ENCODE measurements around the gene FTHL17. TPM values are rescaled to one million over a fixed set of nuclear protein-coding genes. Genes with fewer than 3 reads are reported as not detected.

Gene FTHL17
- polyA plus RNA-seq, 1 of the 3 experiments (the other 2 are of a cell fraction): not detected

GRCh38 chrX:31070057-31070468, 1.8 kb downstream of the FTHL17 start:
- H3K4me1 ChIP-seq (ENCODE audit: control insufficient read depth in 1 of 2, insufficient read depth in 2 of 2, low read depth in 1 of 2, low read length in 1 of 2): no peaks in the 10 kb centered on the region
- no peak for TF ChIP-seq MEF2A (IDR thresholded peaks at IDR 0.05; ENCODE audit: borderline replicate concordance, low read depth)
- no peak for TF ChIP-seq SIN3A (IDR thresholded peaks at IDR 0.05; ENCODE audit: borderline replicate concordance, low read depth, low read length)
- TF ChIP-seq RAD21 (IDR thresholded peaks at IDR 0.05; ENCODE audit: low read length): no peak
- TF ChIP-seq ELF1 (IDR thresholded peaks at IDR 0.05): no peak
- TF ChIP-seq REST (IDR thresholded peaks at IDR 0.05; ENCODE audit: low read depth, low read length): no peak
- no peak for TF ChIP-seq NFIC (IDR thresholded peaks at IDR 0.05; ENCODE audit: borderline replicate concordance)
- TF ChIP-seq GATA2 (CRISPR knock-in tag; IDR thresholded peaks at IDR 0.05): no peak
- no peak for TF ChIP-seq IRF3 (IDR thresholded peaks at IDR 0.05; ENCODE audit: low read depth, low read length)
- no peak for TF ChIP-seq TAF1 (IDR thresholded peaks at IDR 0.05; ENCODE audit: borderline replicate concordance, low read depth, low read length)
- TF ChIP-seq RCOR1 (IDR thresholded peaks at IDR 0.05; ENCODE audit: low read length): no peak
- TF ChIP-seq RFX5 (IDR thresholded peaks at IDR 0.05; ENCODE audit: low read length): no peak
- TF ChIP-seq JUND (IDR thresholded peaks at IDR 0.05): no peak
- ChIA-PET POLR2A (no interaction called here), CTCF (no interaction called here)
- H3F3A ChIP-seq (replicated peaks; ENCODE audit: insufficient read depth): peaks cover 9% of the 10 kb centered on the region
- DNase-seq: no peak
- no peak overlapping the region for H3K4me3 ChIP-seq (ENCODE audit: low read depth in 2 of 2, low read length in 1 of 2)
- no peak overlapping the region for H3K27ac ChIP-seq (ENCODE audit: low read depth in 2 of 2, low read length in 1 of 2)
- no peaks in the 10 kb centered on the region for H3K79me2 ChIP-seq (ENCODE audit: insufficient read depth)
- H4K20me1 ChIP-seq (ENCODE audit: insufficient read depth): no peaks in the 10 kb centered on the region
- no peaks in the 10 kb centered on the region; the same call in 1 of the 2 replicates for H3K9me2 ChIP-seq
- H3K4me2 ChIP-seq: no peak overlapping the region
- no peaks in the 10 kb centered on the region for H3K9me3 ChIP-seq
- no peak overlapping the region for H2AFZ ChIP-seq (ENCODE audit: low read depth)
- no peaks in the 10 kb centered on the region for H3K27me3 ChIP-seq (ENCODE audit: insufficient read depth)
- no peak overlapping the region for H3K9ac ChIP-seq
- H3K36me3 ChIP-seq (replicated peaks in 1 of 2; ENCODE audit: control insufficient read depth in 1 of 2, insufficient read depth in 2 of 2, low read length in 1 of 2): no peaks in the 10 kb centered on the region

- Histone ChIP-seq H3K9me2 (no peaks in the 10 kb centered on the region), H3K27me3 (ENCODE audit: insufficient read depth) (no peaks in the 10 kb centered on the region), H3K4me1 (ENCODE audit: control insufficient read depth in 1 of 2, insufficient read depth in 2 of 2, low read depth in 1 of 2, low read length in 1 of 2) (no peaks in the 10 kb centered on the region), H3K27ac (ENCODE audit: low read depth in 2 of 2, low read length in 1 of 2) (no peak overlapping the region), H3K36me3 (replicated peaks in 1 of 2; ENCODE audit: control insufficient read depth in 1 of 2, insufficient read depth in 2 of 2, low read length in 1 of 2) (no peaks in the 10 kb centered on the region), H3K9ac (no peak overlapping the region), H2AFZ (ENCODE audit: low read depth) (no peak overlapping the region), H4K20me1 (ENCODE audit: insufficient read depth) (no peaks in the 10 kb centered on the region), H3K9me3 (no peaks in the 10 kb centered on the region), H3F3A (replicated peaks; ENCODE audit: insufficient read depth) (peaks cover 9% of the 10 kb centered on the region), H3K79me2 (ENCODE audit: insufficient read depth) (no peaks in the 10 kb centered on the region), H3K4me2 (no peak overlapping the region), H3K4me3 (ENCODE audit: low read depth in 2 of 2, low read length in 1 of 2) (no peak overlapping the region)
- POLR2A ChIA-PET: no interaction called here
- no peak for DNase-seq
- 43% methylated on average over 1 of the region's 1 CpG for WGBS (ENCODE audit: low lambda C conversion rate)
- CTCF ChIA-PET: no interaction called here
- no peak for TF ChIP-seq TEAD4 (IDR thresholded peaks at IDR 0.05; ENCODE audit: borderline replicate concordance, insufficient read depth)
- no peak for TF ChIP-seq GABPA (IDR thresholded peaks at IDR 0.05; ENCODE audit: low read depth)
- no peak for TF ChIP-seq MEF2A (IDR thresholded peaks at IDR 0.05; ENCODE audit: borderline replicate concordance, low read depth)
- TF ChIP-seq ELF1 (IDR thresholded peaks at IDR 0.05): no peak
- no peak for TF ChIP-seq CTCF (IDR thresholded peaks at IDR 0.05)
- no peak for TF ChIP-seq USF1 (IDR thresholded peaks at IDR 0.05; ENCODE audit: borderline replicate concordance, low read depth)
- TF ChIP-seq MXI1 (IDR thresholded peaks at IDR 0.05; ENCODE audit: low read depth, low read length): no peak
- no peak for TF ChIP-seq JUND (IDR thresholded peaks at IDR 0.05)
- TF ChIP-seq IRF3 (IDR thresholded peaks at IDR 0.05; ENCODE audit: low read depth, low read length): no peak
- TF ChIP-seq TAF1 (IDR thresholded peaks at IDR 0.05; ENCODE audit: borderline replicate concordance, low read depth, low read length): no peak
- TF ChIP-seq PBX3 (IDR thresholded peaks at IDR 0.05): no peak
- no peak for TF ChIP-seq RAD21 (IDR thresholded peaks at IDR 0.05; ENCODE audit: low read length)
Observed at GRCh38 chrX:31063114-31063513, 8.7 kb downstream of the FTHL17 start.
